Brain microvascular endothelial cell (primary cell): ENCODE results near the gene ELOVL2.

Source experiments
- DNase-seq: peaks from one replicate; pipeline ENCODE4 v3.0.0-alpha.2; 2020
- H3K27ac ChIP-seq: fragments of 250-450 bp; sonication (Bioruptor Pico); 2 replicates; pipeline ENCODE4 v1.5.1; 2020; ENCODE audit warnings: mild to moderate bottlenecking, moderate library complexity
- H3K27me3 ChIP-seq: fragments of 250-450 bp; sonication (Bioruptor Pico); replicated peaks from 2 replicates; pipeline ENCODE4 v1.5.1; 2020; ENCODE audit warnings: mild to moderate bottlenecking
- H3K36me3 ChIP-seq: fragments of 250-450 bp; sonication (Bioruptor Pico); replicated peaks from 2 replicates; pipeline ENCODE4 v1.5.1; 2020; ENCODE audit warnings: mild to moderate bottlenecking
- H3K4me3 ChIP-seq: 2 replicates; pipeline ENCODE4 v1.5.1; 2011; ENCODE audit warnings: low read depth, mild to moderate bottlenecking, control low read depth, low read length, moderate library complexity
- CTCF ChIP-seq: IDR thresholded peaks from 2 replicates; pipeline ENCODE4 v1.5.1; 2011; ENCODE audit warnings: low read depth, mild to moderate bottlenecking, moderate library complexity, low read length, control low read depth, inconsistent platforms; ENCODE audit errors: missing control alignments
- in situ Hi-C: cut with HindIII; loops from 2 replicates; pipeline ENCODE4 v1.10.0; 2017; ENCODE audit warnings: low sequenced_read_pairs, low pct_ligation_motif_present

Gene ELOVL2

GRCh38 chr6:11072101-11072500 lies 28.0 kb upstream of the ELOVL2 start:
- Histone ChIP-seq H3K36me3 (no peaks in the 10 kb centered on the region), H3K4me3 (no peak overlapping the region), H3K27ac (no peak overlapping the region), H3K27me3 (no peaks in the 10 kb centered on the region)
- no peak for TF ChIP-seq CTCF
- no peak for DNase-seq
- in situ Hi-C loops, result no loop called here

- no peak overlapping the region for H3K27ac ChIP-seq
- no peak for TF ChIP-seq CTCF
- H3K36me3 ChIP-seq, result no peaks in the 10 kb centered on the region
- no peak overlapping the region for H3K4me3 ChIP-seq
- no peaks in the 10 kb centered on the region for H3K27me3 ChIP-seq
- DNase-seq, result no peak
- in situ Hi-C loops, result no loop called here
Measured at GRCh38 chr6:11069760-11070159, 25.7 kb upstream of the ELOVL2 start.

GRCh38 chr6:11067348-11067747 lies 23.2 kb upstream of the ELOVL2 start:
- Histone ChIP-seq H3K36me3 (no peaks in the 10 kb centered on the region), H3K27ac (no peak overlapping the region), H3K27me3 (no peaks in the 10 kb centered on the region), H3K4me3 (no peak overlapping the region)
- in situ Hi-C loops, result no loop called here
- TF ChIP-seq CTCF, result no peak
- no peak for DNase-seq

GRCh38 chr6:11066505-11067347 lies 22.6 kb upstream of the ELOVL2 start:
- H3K27me3 ChIP-seq, result no peaks in the 10 kb centered on the region

GRCh38 chr6:11065436-11066202 lies 21.5 kb upstream of the ELOVL2 start:
- no peak overlapping the region for H3K27ac ChIP-seq

More at GRCh38 chr6:11066505-11067347, 22.6 kb upstream of the ELOVL2 start:
- Histone ChIP-seq H3K4me3 (no peak overlapping the region), H3K27ac (no peak overlapping the region), H3K36me3 (no peaks in the 10 kb centered on the region)
- in situ Hi-C loops, result no loop called here
- TF ChIP-seq CTCF, result no peak
- DNase-seq, result no peak

More at GRCh38 chr6:11065436-11066202, 21.5 kb upstream of the ELOVL2 start:
- H3K4me3 ChIP-seq, result no peak overlapping the region
- DNase-seq, result no peak
- in situ Hi-C loops, result no loop called here
- H3K36me3 ChIP-seq, result no peaks in the 10 kb centered on the region
- no peak for TF ChIP-seq CTCF
- no peaks in the 10 kb centered on the region for H3K27me3 ChIP-seq
